K562 (cell line): ENCODE measurements around the gene DIPK1A. TPM values are rescaled to one million over a fixed set of nuclear protein-coding genes. Genes with fewer than 3 reads are reported as not detected.

Source experiments
- GABPA ChIP-seq: fragments of 200-800 bp; sonication (Bioruptor generic); conservative IDR thresholded peaks from 2 replicates; pipeline ENCODE4 v1.6.1; 2016; ENCODE audit warnings: low read depth, missing genetic modification characterization, missing compliant biosample characterization
- NR2C2 ChIP-seq, 2 experiments: fragments of 200-800 bp in 1 of 2; sonication (Bioruptor generic) in 1 of 2; sonication (generic) in 1 of 2; formaldehyde crosslinking in 1 of 2; IDR thresholded peaks; 2 replicates each; pipeline versions ENCODE4 v1.6.1 to v1.8.0; 2016 to 2022; ENCODE audit warnings: mild to moderate bottlenecking in 1 of 2, missing compliant biosample characterization in 1 of 2, missing genetic modification characterization in 1 of 2, missing genetic modification reagents in 1 of 2
- RBM14 ChIP-seq: fragments of 200-400 bp; formaldehyde crosslinking; IDR thresholded peaks from 2 replicates; pipeline ENCODE4 v1.6.1; 2018; ENCODE audit warnings: low read depth, mild to moderate bottlenecking, low read length, moderate library complexity, borderline replicate concordance; ENCODE audit not compliant: insufficient read depth
- SP1 ChIP-seq: sonication (generic); formaldehyde crosslinking; IDR thresholded peaks from 2 replicates; pipeline ENCODE4 v1.8.1; 2022; ENCODE audit warnings: mild to moderate bottlenecking, missing genetic modification reagents
- ZC3H11A ChIP-seq: IDR thresholded peaks from 2 replicates; pipeline ENCODE4 v1.6.1; 2012; ENCODE audit warnings: low read depth, low read length, improper control_type of control experiment
- polyA plus RNA-seq, 8 experiments: library from polyadenylated mRNA; depleted of rRNA in 4 of 8; stranded (reverse) in 5 of 8; unstranded in 3 of 8; fragments of >200 nt; fragmentation: Nextera tagmentation in 2 of 8; fragmentation: Illumina TruSeq in 1 of 8; extraction: Ambion mirVana in 2 of 8; extraction: Trizol in 1 of 8; gene quantifications; 2 replicates each; pipeline versions ENCODE4 v1.2.1 to v1.2.3, GENCODE V29; 2011 to 2014; ENCODE audit warnings: inconsistent platforms in 1 of 8, missing spikeins in 1 of 8
- total RNA-seq, 7 experiments: library from RNA; depleted of rRNA in 6 of 7; stranded (reverse); fragments of >200 nt in 6 of 7; fragmentation: Illumina TruSeq in 2 of 7; extraction: Trizol in 2 of 7; gene quantifications; 2 replicates each; pipeline versions ENCODE4 v1.2.1 to v1.2.3, GENCODE V29; 2011 to 2021; ENCODE audit warnings: low replicate concordance in 1 of 7
- TF ChIP-seq, protein P1 (sequence below), 2 experiments: fragments of 150-350 bp in 1 of 2; IDR thresholded peaks; 2 replicates each; pipeline ENCODE4 v1.6.1; 2012 to 2016; ENCODE audit warnings: low read depth in 2 of 2, low read length in 2 of 2, mild to moderate bottlenecking in 1 of 2, moderate library complexity in 1 of 2
- TF ChIP-seq, protein P2 (sequence below): fragments of 450-650 bp; IDR thresholded peaks from 2 replicates; pipeline ENCODE4 v1.7.0; 2016; ENCODE audit warnings: borderline replicate concordance
- TF ChIP-seq, protein P3 (sequence below): sonication (generic); IDR thresholded peaks from 2 replicates; pipeline ENCODE4 v1.6.1; 2016
- TF ChIP-seq, protein P4 (sequence below): fragments of 200-800 bp; sonication (Bioruptor generic); IDR thresholded peaks from 2 replicates; pipeline ENCODE4 v1.6.1; 2016; ENCODE audit warnings: missing genetic modification characterization, missing compliant biosample characterization

DIPK1A gene
- total and polyA plus RNA-seq, 9 of the 15 experiments (the other 6 are each of a cell fraction or from before 2014, with no cell fraction given), result 0.54 to 2.5 (median 1.3) TPM

DNA sequence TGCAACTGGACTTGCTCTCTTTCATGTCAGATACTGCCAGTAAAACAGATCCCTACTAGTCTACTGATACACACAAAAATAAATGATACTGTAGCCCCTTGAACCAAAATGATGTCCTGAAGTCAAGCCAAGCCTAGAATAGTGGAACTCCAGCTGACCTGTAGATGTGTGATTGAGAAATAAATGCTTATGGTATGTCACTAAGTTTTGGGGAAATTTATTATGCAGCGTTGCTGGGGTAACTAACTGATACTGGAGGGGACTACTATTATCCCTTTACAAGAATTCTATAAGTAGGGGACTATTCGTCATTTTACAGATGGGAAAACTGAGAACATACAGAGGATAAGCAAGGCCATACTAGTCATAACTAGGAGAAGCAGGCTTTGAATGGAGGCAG, 73.8 kb downstream of the DIPK1A start (continued):
- TF ChIP-seq, protein P1, sequence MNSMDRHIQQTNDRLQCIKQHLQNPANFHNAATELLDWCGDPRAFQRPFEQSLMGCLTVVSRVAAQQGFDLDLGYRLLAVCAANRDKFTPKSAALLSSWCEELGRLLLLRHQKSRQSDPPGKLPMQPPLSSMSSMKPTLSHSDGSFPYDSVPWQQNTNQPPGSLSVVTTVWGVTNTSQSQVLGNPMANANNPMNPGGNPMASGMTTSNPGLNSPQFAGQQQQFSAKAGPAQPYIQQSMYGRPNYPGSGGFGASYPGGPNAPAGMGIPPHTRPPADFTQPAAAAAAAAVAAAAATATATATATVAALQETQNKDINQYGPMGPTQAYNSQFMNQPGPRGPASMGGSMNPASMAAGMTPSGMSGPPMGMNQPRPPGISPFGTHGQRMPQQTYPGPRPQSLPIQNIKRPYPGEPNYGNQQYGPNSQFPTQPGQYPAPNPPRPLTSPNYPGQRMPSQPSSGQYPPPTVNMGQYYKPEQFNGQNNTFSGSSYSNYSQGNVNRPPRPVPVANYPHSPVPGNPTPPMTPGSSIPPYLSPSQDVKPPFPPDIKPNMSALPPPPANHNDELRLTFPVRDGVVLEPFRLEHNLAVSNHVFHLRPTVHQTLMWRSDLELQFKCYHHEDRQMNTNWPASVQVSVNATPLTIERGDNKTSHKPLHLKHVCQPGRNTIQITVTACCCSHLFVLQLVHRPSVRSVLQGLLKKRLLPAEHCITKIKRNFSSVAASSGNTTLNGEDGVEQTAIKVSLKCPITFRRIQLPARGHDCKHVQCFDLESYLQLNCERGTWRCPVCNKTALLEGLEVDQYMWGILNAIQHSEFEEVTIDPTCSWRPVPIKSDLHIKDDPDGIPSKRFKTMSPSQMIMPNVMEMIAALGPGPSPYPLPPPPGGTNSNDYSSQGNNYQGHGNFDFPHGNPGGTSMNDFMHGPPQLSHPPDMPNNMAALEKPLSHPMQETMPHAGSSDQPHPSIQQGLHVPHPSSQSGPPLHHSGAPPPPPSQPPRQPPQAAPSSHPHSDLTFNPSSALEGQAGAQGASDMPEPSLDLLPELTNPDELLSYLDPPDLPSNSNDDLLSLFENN (IDR thresholded peaks at IDR 0.05; ENCODE audit: low read depth in 2 of 2, low read length in 2 of 2), result no peak
- TF ChIP-seq SP1 (CRISPR knock-in tag) (no peak), NR2C2 (CRISPR knock-in tag; IDR thresholded peaks at IDR 0.05) (no peak), NR2C2 (tag; IDR thresholded peaks at IDR 0.05) (no peak), ZC3H11A (no peak), RBM14 (no peak), GABPA (tag) (no peak)
- TF ChIP-seq, protein P2, sequence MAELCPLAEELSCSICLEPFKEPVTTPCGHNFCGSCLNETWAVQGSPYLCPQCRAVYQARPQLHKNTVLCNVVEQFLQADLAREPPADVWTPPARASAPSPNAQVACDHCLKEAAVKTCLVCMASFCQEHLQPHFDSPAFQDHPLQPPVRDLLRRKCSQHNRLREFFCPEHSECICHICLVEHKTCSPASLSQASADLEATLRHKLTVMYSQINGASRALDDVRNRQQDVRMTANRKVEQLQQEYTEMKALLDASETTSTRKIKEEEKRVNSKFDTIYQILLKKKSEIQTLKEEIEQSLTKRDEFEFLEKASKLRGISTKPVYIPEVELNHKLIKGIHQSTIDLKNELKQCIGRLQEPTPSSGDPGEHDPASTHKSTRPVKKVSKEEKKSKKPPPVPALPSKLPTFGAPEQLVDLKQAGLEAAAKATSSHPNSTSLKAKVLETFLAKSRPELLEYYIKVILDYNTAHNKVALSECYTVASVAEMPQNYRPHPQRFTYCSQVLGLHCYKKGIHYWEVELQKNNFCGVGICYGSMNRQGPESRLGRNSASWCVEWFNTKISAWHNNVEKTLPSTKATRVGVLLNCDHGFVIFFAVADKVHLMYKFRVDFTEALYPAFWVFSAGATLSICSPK, result no peak
- TF ChIP-seq, protein P3, sequence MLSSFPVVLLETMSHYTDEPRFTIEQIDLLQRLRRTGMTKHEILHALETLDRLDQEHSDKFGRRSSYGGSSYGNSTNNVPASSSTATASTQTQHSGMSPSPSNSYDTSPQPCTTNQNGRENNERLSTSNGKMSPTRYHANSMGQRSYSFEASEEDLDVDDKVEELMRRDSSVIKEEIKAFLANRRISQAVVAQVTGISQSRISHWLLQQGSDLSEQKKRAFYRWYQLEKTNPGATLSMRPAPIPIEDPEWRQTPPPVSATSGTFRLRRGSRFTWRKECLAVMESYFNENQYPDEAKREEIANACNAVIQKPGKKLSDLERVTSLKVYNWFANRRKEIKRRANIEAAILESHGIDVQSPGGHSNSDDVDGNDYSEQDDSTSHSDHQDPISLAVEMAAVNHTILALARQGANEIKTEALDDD, result no peak
- TF ChIP-seq, protein P4, sequence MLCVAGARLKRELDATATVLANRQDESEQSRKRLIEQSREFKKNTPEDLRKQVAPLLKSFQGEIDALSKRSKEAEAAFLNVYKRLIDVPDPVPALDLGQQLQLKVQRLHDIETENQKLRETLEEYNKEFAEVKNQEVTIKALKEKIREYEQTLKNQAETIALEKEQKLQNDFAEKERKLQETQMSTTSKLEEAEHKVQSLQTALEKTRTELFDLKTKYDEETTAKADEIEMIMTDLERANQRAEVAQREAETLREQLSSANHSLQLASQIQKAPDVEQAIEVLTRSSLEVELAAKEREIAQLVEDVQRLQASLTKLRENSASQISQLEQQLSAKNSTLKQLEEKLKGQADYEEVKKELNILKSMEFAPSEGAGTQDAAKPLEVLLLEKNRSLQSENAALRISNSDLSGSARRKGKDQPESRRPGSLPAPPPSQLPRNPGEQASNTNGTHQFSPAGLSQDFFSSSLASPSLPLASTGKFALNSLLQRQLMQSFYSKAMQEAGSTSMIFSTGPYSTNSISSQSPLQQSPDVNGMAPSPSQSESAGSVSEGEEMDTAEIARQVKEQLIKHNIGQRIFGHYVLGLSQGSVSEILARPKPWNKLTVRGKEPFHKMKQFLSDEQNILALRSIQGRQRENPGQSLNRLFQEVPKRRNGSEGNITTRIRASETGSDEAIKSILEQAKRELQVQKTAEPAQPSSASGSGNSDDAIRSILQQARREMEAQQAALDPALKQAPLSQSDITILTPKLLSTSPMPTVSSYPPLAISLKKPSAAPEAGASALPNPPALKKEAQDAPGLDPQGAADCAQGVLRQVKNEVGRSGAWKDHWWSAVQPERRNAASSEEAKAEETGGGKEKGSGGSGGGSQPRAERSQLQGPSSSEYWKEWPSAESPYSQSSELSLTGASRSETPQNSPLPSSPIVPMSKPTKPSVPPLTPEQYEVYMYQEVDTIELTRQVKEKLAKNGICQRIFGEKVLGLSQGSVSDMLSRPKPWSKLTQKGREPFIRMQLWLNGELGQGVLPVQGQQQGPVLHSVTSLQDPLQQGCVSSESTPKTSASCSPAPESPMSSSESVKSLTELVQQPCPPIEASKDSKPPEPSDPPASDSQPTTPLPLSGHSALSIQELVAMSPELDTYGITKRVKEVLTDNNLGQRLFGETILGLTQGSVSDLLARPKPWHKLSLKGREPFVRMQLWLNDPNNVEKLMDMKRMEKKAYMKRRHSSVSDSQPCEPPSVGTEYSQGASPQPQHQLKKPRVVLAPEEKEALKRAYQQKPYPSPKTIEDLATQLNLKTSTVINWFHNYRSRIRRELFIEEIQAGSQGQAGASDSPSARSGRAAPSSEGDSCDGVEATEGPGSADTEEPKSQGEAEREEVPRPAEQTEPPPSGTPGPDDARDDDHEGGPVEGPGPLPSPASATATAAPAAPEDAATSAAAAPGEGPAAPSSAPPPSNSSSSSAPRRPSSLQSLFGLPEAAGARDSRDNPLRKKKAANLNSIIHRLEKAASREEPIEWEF, result no peak
